Astrocyte (in vitro differentiated cells and primary cell): ENCODE measurements around the gene GLYR1. TPM values are rescaled to one million over a fixed set of nuclear protein-coding genes. Genes with fewer than 3 reads are reported as not detected.

Source experiments
- DNase-seq: peaks from one replicate; pipeline ENCODE4 v3.0.0-alpha.2; 2010; ENCODE audit warnings: low read depth
- FAIRE-seq: peaks from 2 replicates; lab custom pipeline; 2011; peaks lifted over from hg19 to GRCh38; lab: Jason Lieb, UNC
- H2AFZ ChIP-seq: 2 replicates; pipeline ENCODE4 v1.6.0; 2012; ENCODE audit warnings: low read depth, low read length, inconsistent platforms
- H3K27ac ChIP-seq: 2 replicates; pipeline ENCODE4 v1.5.1; 2011; ENCODE audit warnings: low read depth, low read length, inconsistent platforms
- H3K27me3 ChIP-seq: 2 replicates; pipeline ENCODE4 v1.6.0; 2011; ENCODE audit warnings: low read length, inconsistent platforms; ENCODE audit not compliant: insufficient read depth
- H3K36me3 ChIP-seq: 2 replicates; pipeline ENCODE4 v1.5.1; 2011; ENCODE audit warnings: low read length, inconsistent platforms; ENCODE audit not compliant: insufficient read depth
- H3K4me1 ChIP-seq: 2 replicates; pipeline ENCODE4 v1.5.1; 2011; ENCODE audit warnings: low read length, inconsistent platforms; ENCODE audit not compliant: insufficient read depth
- H3K4me2 ChIP-seq: 2 replicates; pipeline ENCODE4 v1.6.0; 2012; ENCODE audit warnings: low read length, inconsistent platforms
- H3K4me3 ChIP-seq: 2 replicates; pipeline ENCODE4 v1.5.1; 2011; ENCODE audit warnings: low read depth, mild to moderate bottlenecking, low read length, inconsistent platforms; ENCODE audit not compliant: insufficient read depth
- H3K79me2 ChIP-seq: 2 replicates; pipeline ENCODE4 v1.6.0; 2012; ENCODE audit warnings: mild to moderate bottlenecking, low read length, inconsistent platforms; ENCODE audit not compliant: insufficient read depth
- H3K9ac ChIP-seq: 2 replicates; pipeline ENCODE4 v1.6.0; 2012; ENCODE audit warnings: mild to moderate bottlenecking, low read length, inconsistent platforms
- H3K9me3 ChIP-seq: 2 replicates; pipeline ENCODE4 v1.5.1; 2012; ENCODE audit warnings: low read depth, mild to moderate bottlenecking, low read length, inconsistent platforms; ENCODE audit not compliant: insufficient read depth
- H4K20me1 ChIP-seq: 2 replicates; pipeline ENCODE4 v1.6.0; 2012; ENCODE audit warnings: low read length, inconsistent platforms; ENCODE audit not compliant: insufficient read depth
- H3K27ac Mint-ChIP-seq: one replicate; pipeline ENCODE4 v1.8.0; 2021; ENCODE audit warnings: mild to moderate bottlenecking, mixed read lengths; ENCODE audit not compliant: unreplicated experiment
- H3K27me3 Mint-ChIP-seq: one replicate; pipeline ENCODE4 v1.8.0; 2021; ENCODE audit warnings: low read depth, mixed read lengths; ENCODE audit not compliant: unreplicated experiment
- H3K36me3 Mint-ChIP-seq: one replicate; pipeline ENCODE4 v1.8.0; 2021; ENCODE audit warnings: low read depth, mixed read lengths; ENCODE audit not compliant: unreplicated experiment
- H3K4me1 Mint-ChIP-seq: one replicate; pipeline ENCODE4 v1.8.0; 2021; ENCODE audit warnings: low read depth, mixed read lengths; ENCODE audit not compliant: unreplicated experiment
- H3K4me3 Mint-ChIP-seq: one replicate; pipeline ENCODE4 v1.8.0; 2021; ENCODE audit warnings: mild to moderate bottlenecking, moderate library complexity, mixed read lengths; ENCODE audit not compliant: unreplicated experiment
- H3K9me3 Mint-ChIP-seq: one replicate; pipeline ENCODE4 v1.8.0; 2021; ENCODE audit warnings: mild to moderate bottlenecking, mixed read lengths; ENCODE audit not compliant: unreplicated experiment
- CTCF ChIP-seq: IDR thresholded peaks from 2 replicates; pipeline ENCODE4 v1.5.1; 2011; ENCODE audit warnings: low read depth, mild to moderate bottlenecking, inconsistent platforms, low read length, moderate library complexity; ENCODE audit not compliant: insufficient read depth
- EZH2 ChIP-seq: IDR thresholded peaks from 2 replicates; pipeline ENCODE4 v1.6.1; 2012; ENCODE audit warnings: mild to moderate bottlenecking, low read length, inconsistent platforms; ENCODE audit not compliant: insufficient read depth
- total RNA-seq: library from RNA; stranded (reverse); gene quantifications from 2 replicates; pipeline ENCODE4 v1.2.1, GENCODE V29; 2021

GLYR1 gene
- total RNA-seq, 1 donor from 2014 or later = 77.8 TPM

- Histone ChIP-seq H3K9me3 (no peaks in the 10 kb centered on the region), H3K79me2 (no peaks in the 10 kb centered on the region), H3K4me2 (no peak overlapping the region), H3K27me3 (no peaks in the 10 kb centered on the region), H3K4me1 (peaks cover 11% of the 10 kb centered on the region), H3K36me3 (no peaks in the 10 kb centered on the region), H4K20me1 (peaks cover 13% of the 10 kb centered on the region), H2AFZ (no peak overlapping the region), H3K9ac (no peak overlapping the region), H3K27ac (no peak overlapping the region), H3K4me3 (no peak overlapping the region)
- H3K36me3 Mint-ChIP-seq = peaks cover 15% of the 10 kb centered on the region
- TF ChIP-seq CTCF (no peak), EZH2 (no peak)
- DNase-seq = peak; percentile 10
- no peaks in the 10 kb centered on the region for H3K27me3 Mint-ChIP-seq
- H3K4me3 Mint-ChIP-seq = no peak overlapping the region
- H3K4me1 Mint-ChIP-seq = no peaks in the 10 kb centered on the region
- H3K27ac Mint-ChIP-seq = no peak overlapping the region
- no peak for FAIRE-seq
- H3K9me3 Mint-ChIP-seq = no peaks in the 10 kb centered on the region
Observed at GRCh38 chr16:4892361-4893102, 45.4 kb upstream of the GLYR1 start.

- Mint-ChIP-seq H3K36me3 (peaks cover 17% of the 10 kb centered on the region), H3K27ac (no peak overlapping the region), H3K9me3 (no peaks in the 10 kb centered on the region), H3K4me1 (no peaks in the 10 kb centered on the region), H3K27me3 (no peaks in the 10 kb centered on the region), H3K4me3 (no peak overlapping the region)
- Histone ChIP-seq H3K9me3 (no peaks in the 10 kb centered on the region), H4K20me1 (peaks cover 13% of the 10 kb centered on the region), H3K4me1 (peaks cover 11% of the 10 kb centered on the region), H3K36me3 (no peaks in the 10 kb centered on the region), H3K9ac (no peak overlapping the region), H3K27me3 (no peaks in the 10 kb centered on the region), H3K4me2 (no peak overlapping the region), H3K79me2 (no peaks in the 10 kb centered on the region), H3K4me3 (no peak overlapping the region), H3K27ac (no peak overlapping the region), H2AFZ (no peak overlapping the region)
- no peak for FAIRE-seq
- DNase-seq = no peak
- TF ChIP-seq EZH2 (no peak), CTCF (no peak)
Observed at GRCh38 chr16:4891886-4892216, 44.8 kb upstream of the GLYR1 start.
